ENCODE results near the gene CENPF. TPM values are rescaled to one million over a fixed set of nuclear protein-coding genes. Genes with fewer than 3 reads are reported as not detected.

CENPF gene
- total and polyA plus RNA-seq, 9 of the 15 experiments (the other 6 are each of a cell fraction or from before 2014, with no cell fraction given), result 50.6 to 180 (median 98.3) TPM

DNA sequence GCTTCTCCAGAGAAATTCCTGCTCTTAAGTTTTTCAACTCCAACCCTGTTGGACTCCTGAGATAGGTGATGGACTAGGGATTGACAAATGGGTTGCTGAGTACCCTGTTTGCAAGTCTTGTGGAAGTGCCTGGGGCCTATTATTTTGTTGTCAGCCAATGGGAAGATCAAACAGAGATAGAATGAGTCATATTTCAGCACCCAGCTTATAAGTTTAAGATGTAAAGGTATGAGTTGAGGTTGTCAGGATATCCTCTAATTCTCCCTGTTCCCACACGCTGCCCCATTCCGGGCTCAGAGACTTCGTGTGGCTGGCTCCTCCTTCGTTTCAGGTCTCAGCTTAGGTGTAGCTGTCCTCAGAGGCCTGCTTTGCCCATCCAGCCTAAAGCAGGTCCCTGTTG, 91.8 kb downstream of the CENPF start (continued):
- TF ChIP-seq ARID3A (IDR thresholded peaks at IDR 0.05; ENCODE audit: borderline replicate concordance, low read depth, low read length), result no peak

DNA sequence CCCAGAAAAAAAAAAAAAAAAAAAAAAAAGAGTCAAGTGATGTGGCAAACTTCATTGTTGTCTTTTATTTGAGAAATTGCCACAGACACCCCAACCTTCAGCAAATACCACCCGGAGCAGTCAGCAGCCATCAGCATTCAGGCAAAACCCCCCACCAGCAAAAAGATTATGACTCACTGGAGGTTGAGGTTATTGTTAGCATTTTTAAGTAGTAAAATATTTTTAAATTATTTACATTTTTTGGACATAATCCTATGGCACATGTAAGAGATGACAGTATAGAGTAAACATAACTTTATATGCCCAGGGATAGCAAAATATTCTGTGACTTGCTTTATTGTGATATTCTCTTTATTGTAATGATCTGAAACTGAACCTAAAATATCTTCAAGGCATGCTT, 95.6 kb downstream of the CENPF start:
- WGBS (ENCODE audit: insufficient coverage, low coverage, missing lambda C conversion rate), result 0% methylated on average over 1 of the region's 1 CpG
- no peaks in the 10 kb centered on the region for H4K20me1 ChIP-seq (replicated peaks; ENCODE audit: control insufficient read depth, insufficient read depth, low read length)
- POLR2A ChIA-PET, result no interaction called here
- H3K9ac ChIP-seq (ENCODE audit: insufficient read depth in 1 of 2, low read depth in 2 of 2, low read length in 2 of 2), result no peak overlapping the region
- H3K4me3 ChIP-seq, result no peak overlapping the region
- no peak overlapping the region for H3K4me2 ChIP-seq (ENCODE audit: insufficient read depth, low read length)
- no peaks in the 10 kb centered on the region for H3K9me3 ChIP-seq (replicated peaks; ENCODE audit: control insufficient read depth, insufficient read depth, low read depth, low read length)
- in situ Hi-C loops (cut with MboI), result no loop called here
- FAIRE-seq, result no peak
- no peaks in the 10 kb centered on the region for H3K4me1 ChIP-seq (replicated peaks in 1 of 2; ENCODE audit: control insufficient read depth in 2 of 2, insufficient read depth in 2 of 2, low read length in 2 of 2)
- no peaks in the 10 kb centered on the region for H3K27me3 ChIP-seq (ENCODE audit: control insufficient read depth in 2 of 2, insufficient read depth in 2 of 2, low read length in 2 of 2)
- ATAC-seq, result no peak
- CTCF ChIA-PET (ENCODE audit: low intra/inter-chr PET ratio), result no interaction called here
- H3K27ac ChIP-seq (ENCODE audit: extremely low read depth, low read depth, low read length), result no peak overlapping the region
- intact Hi-C loops (cut with micrococcal nuclease), result no loop called here
- no peaks in the 10 kb centered on the region for H3K79me2 ChIP-seq (ENCODE audit: control insufficient read depth, insufficient read depth, low read length)
- no peaks in the 10 kb centered on the region for H3K36me3 ChIP-seq (ENCODE audit: control insufficient read depth, insufficient read depth, low read length)
- no peak overlapping the region for H2AFZ ChIP-seq (ENCODE audit: low read depth, low read length)
- no peak for DNase-seq (ENCODE audit: extremely low read depth in 1 of 4, low spot score in 3 of 4)
- TF ChIP-seq LEF1 (IDR thresholded peaks at IDR 0.05), result no peak
- H3K9me1 ChIP-seq (ENCODE audit: control insufficient read depth, insufficient read depth, low read length), result no peaks in the 10 kb centered on the region
- BruUV-seq (replicated peaks), result no TSS peak

GRCh38 chr1:214700437-214700836, 97.4 kb downstream of the CENPF start:
- H3K9me1 ChIP-seq (ENCODE audit: control insufficient read depth, insufficient read depth, low read length), result no peaks in the 10 kb centered on the region
- no peaks in the 10 kb centered on the region for H3K9me3 ChIP-seq (replicated peaks; ENCODE audit: control insufficient read depth, insufficient read depth, low read depth, low read length)
- H3K27me3 ChIP-seq (ENCODE audit: control insufficient read depth in 2 of 2, insufficient read depth in 2 of 2, low read length in 2 of 2), result no peaks in the 10 kb centered on the region
- CTCF ChIA-PET (ENCODE audit: low intra/inter-chr PET ratio), result interaction anchor here (0.6 kb wide), 1 partner anchor 10 kb away, joined by 3 read pairs; no protein-coding TSS in a partner anchor
- intact Hi-C loops (cut with micrococcal nuclease), result no loop called here
- DNase-seq (ENCODE audit: extremely low read depth in 1 of 4, low spot score in 3 of 4) (no peak), FAIRE-seq (no peak), ATAC-seq (no peak)
- no peak overlapping the region for H3K4me3 ChIP-seq
- no peaks in the 10 kb centered on the region for H3K79me2 ChIP-seq (ENCODE audit: control insufficient read depth, insufficient read depth, low read length)
- 2% methylated on average over 4 of the region's 4 CpGs for WGBS (ENCODE audit: insufficient coverage, low coverage, missing lambda C conversion rate)
- POLR2A ChIA-PET, result no interaction called here
- in situ Hi-C loops (cut with MboI), result no loop called here
- no peaks in the 10 kb centered on the region for H3K36me3 ChIP-seq (ENCODE audit: control insufficient read depth, insufficient read depth, low read length)
- H3K9ac ChIP-seq (ENCODE audit: insufficient read depth in 1 of 2, low read depth in 2 of 2, low read length in 2 of 2), result no peak overlapping the region
- H3K4me1 ChIP-seq (replicated peaks in 1 of 2; ENCODE audit: control insufficient read depth in 2 of 2, insufficient read depth in 2 of 2, low read length in 2 of 2), result no peaks in the 10 kb centered on the region
- H3K4me2 ChIP-seq (ENCODE audit: insufficient read depth, low read length), result no peak overlapping the region
- no peak overlapping the region for H3K27ac ChIP-seq (ENCODE audit: extremely low read depth, low read depth, low read length)
- H2AFZ ChIP-seq (ENCODE audit: low read depth, low read length), result no peak overlapping the region
- no peaks in the 10 kb centered on the region for H4K20me1 ChIP-seq (replicated peaks; ENCODE audit: control insufficient read depth, insufficient read depth, low read length)
- BruUV-seq (replicated peaks), result no TSS peak
- TF ChIP-seq ZNF217 (CRISPR knock-in tag; IDR thresholded peaks at IDR 0.05) (no peak), SP2 (IDR thresholded peaks at IDR 0.05; ENCODE audit: extremely low read depth, low read depth, low read length, poor library complexity, severe bottlenecking) (no peak), NFE2L1 (tag; IDR thresholded peaks at IDR 0.05; ENCODE audit: borderline replicate concordance, low read depth) (no peak), E2F1 (CRISPR knock-in tag; IDR thresholded peaks at IDR 0.05) (no peak), SMARCA5 (IDR thresholded peaks at IDR 0.05) (no peak), ZNF717 (CRISPR knock-in tag; IDR thresholded peaks at IDR 0.05) (no peak), ZNF696 (CRISPR knock-in tag; conservative IDR thresholded peaks at IDR 0.05) (no peak), ZNF134 (CRISPR knock-in tag; conservative IDR thresholded peaks at IDR 0.05) (no peak)
- TF ChIP-seq, protein P1, sequence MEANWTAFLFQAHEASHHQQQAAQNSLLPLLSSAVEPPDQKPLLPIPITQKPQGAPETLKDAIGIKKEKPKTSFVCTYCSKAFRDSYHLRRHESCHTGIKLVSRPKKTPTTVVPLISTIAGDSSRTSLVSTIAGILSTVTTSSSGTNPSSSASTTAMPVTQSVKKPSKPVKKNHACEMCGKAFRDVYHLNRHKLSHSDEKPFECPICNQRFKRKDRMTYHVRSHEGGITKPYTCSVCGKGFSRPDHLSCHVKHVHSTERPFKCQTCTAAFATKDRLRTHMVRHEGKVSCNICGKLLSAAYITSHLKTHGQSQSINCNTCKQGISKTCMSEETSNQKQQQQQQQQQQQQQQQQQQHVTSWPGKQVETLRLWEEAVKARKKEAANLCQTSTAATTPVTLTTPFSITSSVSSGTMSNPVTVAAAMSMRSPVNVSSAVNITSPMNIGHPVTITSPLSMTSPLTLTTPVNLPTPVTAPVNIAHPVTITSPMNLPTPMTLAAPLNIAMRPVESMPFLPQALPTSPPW (CRISPR knock-in tag; IDR thresholded peaks at IDR 0.05), result no peak
